Activated CD4-positive, alpha-beta T cell treated with anti-CD3 and anti-CD28 coated beads, Interleukin-2, amount 10 ng/mL, durations not matched to agents 7 days and 5 days (primary cell): ENCODE data around the gene PLXND1. TPM values are rescaled to one million over a fixed set of nuclear protein-coding genes. Genes with fewer than 3 reads are reported as not detected.
"Not testable (repeated sequence)": the region's sequence is repeated elsewhere in the genome, so short reads cannot be mapped to it uniquely, and the experiment has no call there.

Experiments used
- CTCF ChIA-PET: fragments of 350-600 bp; sonication (Branson Sonifier 250); formaldehyde crosslinking; loops from one replicate; lab custom pipeline; 2021; ENCODE audit warnings: antibody characterized with exemption; lab: Charles Lee
- POLR2A ChIA-PET: fragments of 350-600 bp; sonication (Branson Sonifier 250); formaldehyde crosslinking; loops from one replicate; lab custom pipeline; 2021; ENCODE audit warnings: antibody characterized with exemption; lab: Charles Lee
- DNase-seq: peaks from one replicate; pipeline ENCODE4 v3.0.0-alpha.2; 2020
- H3K27ac Mint-ChIP-seq: one replicate; pipeline ENCODE4 v1.8.0; 2021; ENCODE audit warnings: mild to moderate bottlenecking, moderate library complexity, mixed read lengths
- H3K27me3 Mint-ChIP-seq: one replicate; pipeline ENCODE4 v1.8.0; 2021; ENCODE audit warnings: mixed read lengths
- H3K36me3 Mint-ChIP-seq: one replicate; pipeline ENCODE4 v1.8.0; 2021; ENCODE audit warnings: low read depth, mixed read lengths
- H3K4me1 Mint-ChIP-seq: one replicate; pipeline ENCODE4 v1.8.0; 2021; ENCODE audit warnings: mixed read lengths
- H3K4me3 Mint-ChIP-seq: one replicate; pipeline ENCODE4 v1.8.0; 2021; ENCODE audit warnings: mild to moderate bottlenecking, moderate library complexity, mixed read lengths
- H3K9me3 Mint-ChIP-seq: one replicate; pipeline ENCODE4 v1.8.0; 2021; ENCODE audit warnings: mixed read lengths
- total RNA-seq, 2 experiments: library from RNA; stranded (reverse); gene quantifications; one replicate each; pipeline ENCODE4 v1.2.3, GENCODE V29; 2021

The PLXND1 gene
- total RNA-seq, 2 experiments from 2014 or later, result 1.2 to 1.4 TPM

- ChIA-PET CTCF (interaction anchor here (0.5 kb wide), 1 partner anchor 445 kb away, joined by 3 read pairs; no protein-coding TSS in a partner anchor), POLR2A (no interaction called here)
- Mint-ChIP-seq H3K27me3 (peaks cover 16% of the 10 kb centered on the region), H3K4me3 (no peak overlapping the region), H3K9me3 (no peaks in the 10 kb centered on the region), H3K36me3 (no peaks in the 10 kb centered on the region), H3K4me1 (peaks cover 9% of the 10 kb centered on the region), H3K27ac (no peak overlapping the region)
- no peak for DNase-seq
Observed at GRCh38 chr3:129553171-129553570, 53.3 kb downstream of the PLXND1 start.

GRCh38 chr3:129552287-129553050, 54.0 kb downstream of the PLXND1 start:
- Mint-ChIP-seq H3K27ac (no peak overlapping the region), H3K27me3 (peaks cover 16% of the 10 kb centered on the region), H3K4me3 (no peak overlapping the region), H3K4me1 (peaks cover 7% of the 10 kb centered on the region), H3K9me3 (no peaks in the 10 kb centered on the region), H3K36me3 (no peaks in the 10 kb centered on the region)
- ChIA-PET POLR2A (no interaction called here), CTCF (interaction anchor here (0.5 kb wide), 1 partner anchor 587 kb away, joined by 4 read pairs; no protein-coding TSS in a partner anchor)
- DNase-seq, result no peak

GRCh38 chr3:129549805-129550204, 56.7 kb downstream of the PLXND1 start:
- H3K27ac Mint-ChIP-seq, result no peak overlapping the region
- POLR2A ChIA-PET, result no interaction called here

GRCh38 chr3:129549006-129549800, 57.3 kb downstream of the PLXND1 start:
- peaks cover 14% of the 10 kb centered on the region for H3K27me3 Mint-ChIP-seq
- POLR2A ChIA-PET, result no interaction called here

More at GRCh38 chr3:129549805-129550204, 56.7 kb downstream of the PLXND1 start:
- no peak for DNase-seq
- CTCF ChIA-PET, result interaction anchor here (1.4 to 1.7 kb wide), 2 partner anchors 9 to 10 kb away, joined by 3 to 4 read pairs; no protein-coding TSS in a partner anchor
- no peaks in the 10 kb centered on the region for H3K36me3 Mint-ChIP-seq
- H3K27me3 Mint-ChIP-seq, result peaks cover 16% of the 10 kb centered on the region
- H3K9me3 Mint-ChIP-seq, result no peaks in the 10 kb centered on the region
- peaks cover 7% of the 10 kb centered on the region for H3K4me1 Mint-ChIP-seq
- H3K4me3 Mint-ChIP-seq, result no peak overlapping the region

GRCh38 chr3:129548104-129548965, 58.1 kb downstream of the PLXND1 start:
- Mint-ChIP-seq H3K27ac (no peak overlapping the region), H3K4me1 (no peaks in the 10 kb centered on the region), H3K36me3 (no peaks in the 10 kb centered on the region), H3K4me3 (no peak overlapping the region), H3K9me3 (no peaks in the 10 kb centered on the region), H3K27me3 (peaks cover 12% of the 10 kb centered on the region)
- ChIA-PET CTCF (interaction anchor here (1.7 kb wide), 1 partner anchor 11 kb away, joined by 3 read pairs; no protein-coding TSS in a partner anchor), POLR2A (no interaction called here)
- no peak for DNase-seq

More at GRCh38 chr3:129549006-129549800, 57.3 kb downstream of the PLXND1 start:
- no peak for DNase-seq
- H3K4me1 Mint-ChIP-seq, result peaks cover 7% of the 10 kb centered on the region
- no peaks in the 10 kb centered on the region for H3K36me3 Mint-ChIP-seq
- CTCF ChIA-PET, result interaction anchor here (1.7 kb wide), 1 partner anchor 10 kb away, joined by 3 read pairs; no protein-coding TSS in a partner anchor
- no peak overlapping the region for H3K4me3 Mint-ChIP-seq
- no peaks in the 10 kb centered on the region for H3K9me3 Mint-ChIP-seq
- H3K27ac Mint-ChIP-seq, result no peak overlapping the region

GRCh38 chr3:129547241-129547640, 59.2 kb downstream of the PLXND1 start:
- H3K36me3 Mint-ChIP-seq, result no peaks in the 10 kb centered on the region
- POLR2A ChIA-PET, result no interaction called here
- peaks cover 6% of the 10 kb centered on the region for H3K27me3 Mint-ChIP-seq
- no peaks in the 10 kb centered on the region for H3K9me3 Mint-ChIP-seq
- no peak overlapping the region for H3K27ac Mint-ChIP-seq
- no peak for DNase-seq
- H3K4me3 Mint-ChIP-seq, result no peak overlapping the region
- H3K4me1 Mint-ChIP-seq, result no peaks in the 10 kb centered on the region
- CTCF ChIA-PET, result interaction anchor here (0.9 kb wide), 1 partner anchor 20 kb away, joined by 3 read pairs; no protein-coding TSS in a partner anchor

GRCh38 chr3:129545951-129546350, 60.5 kb downstream of the PLXND1 start:
- H3K36me3 Mint-ChIP-seq, H3K27ac Mint-ChIP-seq, DNase-seq, POLR2A ChIA-PET, H3K9me3 Mint-ChIP-seq, H3K27me3 Mint-ChIP-seq, H3K4me1 Mint-ChIP-seq, H3K4me3 Mint-ChIP-seq: not testable (repeated sequence)
- CTCF ChIA-PET, result interaction anchor here (0.9 kb wide), 1 partner anchor 47 kb away, joined by 3 read pairs; no protein-coding TSS in a partner anchor

- Mint-ChIP-seq H3K4me3 (no peak overlapping the region), H3K36me3 (no peaks in the 10 kb centered on the region), H3K27me3 (no peaks in the 10 kb centered on the region), H3K9me3 (no peaks in the 10 kb centered on the region), H3K27ac (no peak overlapping the region), H3K4me1 (no peaks in the 10 kb centered on the region)
- POLR2A ChIA-PET, result no interaction called here
- no peak for DNase-seq
- CTCF ChIA-PET, result interaction anchor here (0.9 kb wide), 1 partner anchor 24 kb away, joined by 3 read pairs; no protein-coding TSS in a partner anchor
Observed at GRCh38 chr3:129543999-129544398, 62.5 kb downstream of the PLXND1 start.

GRCh38 chr3:129543156-129543790, 63.2 kb downstream of the PLXND1 start, which contains the start of gene H1-8:
TSS of gene H1-8 (plus strand) at chr3:129543175. CDS start at chr3:129543219, 44 bp downstream.
- no peaks in the 10 kb centered on the region for H3K36me3 Mint-ChIP-seq
- H3K4me3 Mint-ChIP-seq, result no peak within 1 kb of the TSS
- no peak for DNase-seq
- peaks cover 2% of the 10 kb centered on the region for H3K27me3 Mint-ChIP-seq
- ChIA-PET CTCF (interaction anchor here (1.5 kb wide), 1 partner anchor 21 kb away, joined by 5 read pairs; no protein-coding TSS in a partner anchor), POLR2A (no interaction called here)
- H3K9me3 Mint-ChIP-seq, result no peaks in the 10 kb centered on the region
- H3K27ac Mint-ChIP-seq, result no peak within 1 kb of the TSS
- H3K4me1 Mint-ChIP-seq, result no peaks in the 10 kb centered on the region

GRCh38 chr3:129542747-129543146, 63.7 kb downstream of the PLXND1 start:
- no peak overlapping the region for H3K4me3 Mint-ChIP-seq
- CTCF ChIA-PET, result interaction anchor here (1.5 kb wide), 1 partner anchor 21 kb away, joined by 5 read pairs; no protein-coding TSS in a partner anchor
- POLR2A ChIA-PET, result no interaction called here
- H3K4me1 Mint-ChIP-seq, result no peaks in the 10 kb centered on the region
- H3K27ac Mint-ChIP-seq, result no peak overlapping the region
- no peaks in the 10 kb centered on the region for H3K36me3 Mint-ChIP-seq
- no peak for DNase-seq
- no peaks in the 10 kb centered on the region for H3K9me3 Mint-ChIP-seq
- peaks cover 6% of the 10 kb centered on the region for H3K27me3 Mint-ChIP-seq

- ChIA-PET CTCF (no interaction called here), POLR2A (no interaction called here)
- Mint-ChIP-seq H3K9me3 (no peaks in the 10 kb centered on the region), H3K36me3 (no peaks in the 10 kb centered on the region), H3K27ac (no peak overlapping the region), H3K27me3 (peaks cover 8% of the 10 kb centered on the region), H3K4me1 (no peaks in the 10 kb centered on the region), H3K4me3 (no peak overlapping the region)
- DNase-seq, result no peak
Observed at GRCh38 chr3:129540776-129541516, 65.5 kb downstream of the PLXND1 start.
